Astrocyte (in vitro differentiated cells and primary cell): ENCODE data around the gene SSMEM1. TPM values are rescaled to one million over a fixed set of nuclear protein-coding genes. Genes with fewer than 3 reads are reported as not detected.

ENCODE experiments used
- DNase-seq: peaks from one replicate; pipeline ENCODE4 v3.0.0-alpha.2; 2010; ENCODE audit warnings: low read depth
- FAIRE-seq: peaks from 2 replicates; lab custom pipeline; 2011; peaks lifted over from hg19 to GRCh38; lab: Jason Lieb, UNC
- H2AFZ ChIP-seq: 2 replicates; pipeline ENCODE4 v1.6.0; 2012; ENCODE audit warnings: low read depth, low read length, inconsistent platforms
- H3K27ac ChIP-seq: 2 replicates; pipeline ENCODE4 v1.5.1; 2011; ENCODE audit warnings: low read depth, low read length, inconsistent platforms
- H3K27me3 ChIP-seq: 2 replicates; pipeline ENCODE4 v1.6.0; 2011; ENCODE audit warnings: low read length, inconsistent platforms; ENCODE audit not compliant: insufficient read depth
- H3K36me3 ChIP-seq: 2 replicates; pipeline ENCODE4 v1.5.1; 2011; ENCODE audit warnings: low read length, inconsistent platforms; ENCODE audit not compliant: insufficient read depth
- H3K4me1 ChIP-seq: 2 replicates; pipeline ENCODE4 v1.5.1; 2011; ENCODE audit warnings: low read length, inconsistent platforms; ENCODE audit not compliant: insufficient read depth
- H3K4me2 ChIP-seq: 2 replicates; pipeline ENCODE4 v1.6.0; 2012; ENCODE audit warnings: low read length, inconsistent platforms
- H3K4me3 ChIP-seq: 2 replicates; pipeline ENCODE4 v1.5.1; 2011; ENCODE audit warnings: low read depth, mild to moderate bottlenecking, low read length, inconsistent platforms; ENCODE audit not compliant: insufficient read depth
- H3K79me2 ChIP-seq: 2 replicates; pipeline ENCODE4 v1.6.0; 2012; ENCODE audit warnings: mild to moderate bottlenecking, low read length, inconsistent platforms; ENCODE audit not compliant: insufficient read depth
- H3K9ac ChIP-seq: 2 replicates; pipeline ENCODE4 v1.6.0; 2012; ENCODE audit warnings: mild to moderate bottlenecking, low read length, inconsistent platforms
- H3K9me3 ChIP-seq: 2 replicates; pipeline ENCODE4 v1.5.1; 2012; ENCODE audit warnings: low read depth, mild to moderate bottlenecking, low read length, inconsistent platforms; ENCODE audit not compliant: insufficient read depth
- H4K20me1 ChIP-seq: 2 replicates; pipeline ENCODE4 v1.6.0; 2012; ENCODE audit warnings: low read length, inconsistent platforms; ENCODE audit not compliant: insufficient read depth
- H3K27ac Mint-ChIP-seq: one replicate; pipeline ENCODE4 v1.8.0; 2021; ENCODE audit warnings: mild to moderate bottlenecking, mixed read lengths; ENCODE audit not compliant: unreplicated experiment
- H3K27me3 Mint-ChIP-seq: one replicate; pipeline ENCODE4 v1.8.0; 2021; ENCODE audit warnings: low read depth, mixed read lengths; ENCODE audit not compliant: unreplicated experiment
- H3K36me3 Mint-ChIP-seq: one replicate; pipeline ENCODE4 v1.8.0; 2021; ENCODE audit warnings: low read depth, mixed read lengths; ENCODE audit not compliant: unreplicated experiment
- H3K4me1 Mint-ChIP-seq: one replicate; pipeline ENCODE4 v1.8.0; 2021; ENCODE audit warnings: low read depth, mixed read lengths; ENCODE audit not compliant: unreplicated experiment
- H3K4me3 Mint-ChIP-seq: one replicate; pipeline ENCODE4 v1.8.0; 2021; ENCODE audit warnings: mild to moderate bottlenecking, moderate library complexity, mixed read lengths; ENCODE audit not compliant: unreplicated experiment
- H3K9me3 Mint-ChIP-seq: one replicate; pipeline ENCODE4 v1.8.0; 2021; ENCODE audit warnings: mild to moderate bottlenecking, mixed read lengths; ENCODE audit not compliant: unreplicated experiment
- EZH2 ChIP-seq: IDR thresholded peaks from 2 replicates; pipeline ENCODE4 v1.6.1; 2012; ENCODE audit warnings: mild to moderate bottlenecking, low read length, inconsistent platforms; ENCODE audit not compliant: insufficient read depth
- total RNA-seq: library from RNA; stranded (reverse); gene quantifications from 2 replicates; pipeline ENCODE4 v1.2.1, GENCODE V29; 2021
- TF ChIP-seq, protein P1 (sequence below): IDR thresholded peaks from 2 replicates; pipeline ENCODE4 v1.5.1; 2011; ENCODE audit warnings: low read depth, mild to moderate bottlenecking, inconsistent platforms, low read length, moderate library complexity; ENCODE audit not compliant: insufficient read depth

SSMEM1 gene
- total RNA-seq, 1 donor from 2014 or later, result not detected

DNA sequence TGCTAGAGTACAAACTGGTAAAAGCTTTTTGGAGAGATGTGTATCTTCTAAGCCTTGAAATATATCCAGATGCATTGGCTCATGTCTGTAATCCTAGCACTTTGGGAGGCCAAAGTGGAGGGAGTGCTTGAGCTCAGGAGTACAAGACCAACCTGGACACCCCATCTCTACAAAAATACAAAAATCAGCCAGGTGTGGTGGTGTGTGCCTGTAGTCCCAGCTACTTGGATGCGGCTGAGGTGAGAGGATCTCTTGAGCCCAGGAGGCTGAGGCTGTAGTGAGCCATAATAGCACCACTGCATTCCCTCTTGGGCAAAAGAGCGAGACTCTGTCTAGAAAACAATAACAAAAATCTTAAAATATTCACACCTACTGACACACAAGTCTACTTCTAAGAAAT, 28.0 kb upstream of the SSMEM1 start:
- TF ChIP-seq EZH2, result no peak
- TF ChIP-seq, protein P1, sequence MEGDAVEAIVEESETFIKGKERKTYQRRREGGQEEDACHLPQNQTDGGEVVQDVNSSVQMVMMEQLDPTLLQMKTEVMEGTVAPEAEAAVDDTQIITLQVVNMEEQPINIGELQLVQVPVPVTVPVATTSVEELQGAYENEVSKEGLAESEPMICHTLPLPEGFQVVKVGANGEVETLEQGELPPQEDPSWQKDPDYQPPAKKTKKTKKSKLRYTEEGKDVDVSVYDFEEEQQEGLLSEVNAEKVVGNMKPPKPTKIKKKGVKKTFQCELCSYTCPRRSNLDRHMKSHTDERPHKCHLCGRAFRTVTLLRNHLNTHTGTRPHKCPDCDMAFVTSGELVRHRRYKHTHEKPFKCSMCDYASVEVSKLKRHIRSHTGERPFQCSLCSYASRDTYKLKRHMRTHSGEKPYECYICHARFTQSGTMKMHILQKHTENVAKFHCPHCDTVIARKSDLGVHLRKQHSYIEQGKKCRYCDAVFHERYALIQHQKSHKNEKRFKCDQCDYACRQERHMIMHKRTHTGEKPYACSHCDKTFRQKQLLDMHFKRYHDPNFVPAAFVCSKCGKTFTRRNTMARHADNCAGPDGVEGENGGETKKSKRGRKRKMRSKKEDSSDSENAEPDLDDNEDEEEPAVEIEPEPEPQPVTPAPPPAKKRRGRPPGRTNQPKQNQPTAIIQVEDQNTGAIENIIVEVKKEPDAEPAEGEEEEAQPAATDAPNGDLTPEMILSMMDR, result no peak
- H3K4me1 Mint-ChIP-seq, result no peaks in the 10 kb centered on the region
- H3K36me3 ChIP-seq, result peaks cover 18% of the 10 kb centered on the region
- no peak overlapping the region for H3K4me2 ChIP-seq
- H3K36me3 Mint-ChIP-seq, result peaks cover 10% of the 10 kb centered on the region
- no peak for FAIRE-seq
- no peak overlapping the region for H3K27ac Mint-ChIP-seq
- H3K9ac ChIP-seq, result no peak overlapping the region
- H3K9me3 ChIP-seq, result no peaks in the 10 kb centered on the region
- no peaks in the 10 kb centered on the region for H3K79me2 ChIP-seq
- H3K9me3 Mint-ChIP-seq, result no peaks in the 10 kb centered on the region
- no peaks in the 10 kb centered on the region for H4K20me1 ChIP-seq
- no peak overlapping the region for H3K4me3 Mint-ChIP-seq
- H3K27ac ChIP-seq, result no peak overlapping the region
- H3K4me1 ChIP-seq, result no peaks in the 10 kb centered on the region
- no peaks in the 10 kb centered on the region for H3K27me3 ChIP-seq
- no peaks in the 10 kb centered on the region for H3K27me3 Mint-ChIP-seq
- no peak overlapping the region for H3K4me3 ChIP-seq
- H2AFZ ChIP-seq, result no peak overlapping the region
- no peak for DNase-seq

DNA sequence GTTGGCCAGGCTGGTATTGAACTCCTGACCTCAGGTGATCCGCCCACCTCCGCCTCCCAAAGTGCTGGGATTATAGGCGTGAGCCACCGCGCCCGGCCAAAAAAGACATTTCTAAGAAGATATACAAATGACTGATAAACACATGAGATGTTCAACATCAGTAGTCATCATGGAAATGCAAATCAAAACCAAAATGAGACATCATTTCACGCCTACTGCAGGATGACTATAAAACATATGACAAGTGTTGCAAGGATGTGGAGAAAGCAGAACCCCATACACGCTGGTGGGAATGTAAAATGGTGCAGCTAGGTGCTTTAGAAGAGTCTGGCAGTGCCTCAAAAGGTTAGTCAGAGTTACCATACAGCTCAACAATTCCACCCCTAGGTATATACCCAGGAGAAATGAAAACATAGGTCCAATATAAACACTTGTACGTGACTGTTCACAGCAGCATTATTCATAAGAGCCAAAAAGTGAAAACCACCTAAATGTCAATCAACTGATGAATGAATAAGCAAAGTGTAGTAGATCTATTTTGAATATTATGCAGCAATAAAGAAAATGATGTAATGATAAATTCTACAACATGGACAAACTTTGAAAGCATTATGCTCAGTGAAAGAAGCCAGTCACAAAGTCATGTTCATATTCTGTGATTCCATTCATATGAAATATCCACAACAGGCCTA, 26.9 kb upstream of the SSMEM1 start:
- Mint-ChIP-seq H3K27me3 (no peaks in the 10 kb centered on the region), H3K4me1 (no peaks in the 10 kb centered on the region), H3K27ac (no peak overlapping the region), H3K9me3 (no peaks in the 10 kb centered on the region), H3K4me3 (no peak overlapping the region), H3K36me3 (peaks cover 10% of the 10 kb centered on the region)
- Histone ChIP-seq H3K9ac (no peak overlapping the region), H3K27me3 (no peaks in the 10 kb centered on the region), H3K79me2 (no peaks in the 10 kb centered on the region), H3K4me2 (no peak overlapping the region), H3K4me1 (no peaks in the 10 kb centered on the region), H3K4me3 (no peak overlapping the region), H4K20me1 (no peaks in the 10 kb centered on the region), H3K27ac (peak overlapping the region; percentile 47), H3K9me3 (no peaks in the 10 kb centered on the region), H2AFZ (no peak overlapping the region), H3K36me3 (peaks cover 18% of the 10 kb centered on the region)
- TF ChIP-seq, protein P1, result no peak
- no peak for TF ChIP-seq EZH2
- FAIRE-seq, result peak; percentile 50
- DNase-seq, result peak; percentile 89

DNA sequence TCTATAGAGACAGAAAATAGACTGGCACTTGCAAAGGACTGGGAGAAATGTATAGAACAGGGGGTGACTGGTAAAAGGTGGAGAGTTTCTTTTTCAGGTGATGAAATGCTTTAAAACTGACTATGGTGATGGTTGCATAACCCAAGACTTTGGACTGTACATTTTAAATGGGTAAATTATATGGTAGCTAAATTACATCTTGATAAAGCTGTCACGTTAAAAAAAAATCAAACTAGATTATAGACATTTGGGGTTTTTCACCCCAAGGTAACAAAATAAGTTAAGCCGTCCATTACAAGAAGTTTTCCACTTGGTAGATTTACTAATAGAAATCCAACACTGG, 26.4 kb upstream of the SSMEM1 start:
- Histone ChIP-seq H3K27me3 (no peaks in the 10 kb centered on the region), H4K20me1 (no peaks in the 10 kb centered on the region), H3K4me1 (no peaks in the 10 kb centered on the region), H3K9ac (no peak overlapping the region), H2AFZ (no peak overlapping the region), H3K36me3 (peaks cover 18% of the 10 kb centered on the region), H3K4me2 (no peak overlapping the region), H3K27ac (peak overlapping the region; percentile 47), H3K9me3 (no peaks in the 10 kb centered on the region), H3K4me3 (no peak overlapping the region), H3K79me2 (no peaks in the 10 kb centered on the region)
- H3K9me3 Mint-ChIP-seq, result no peaks in the 10 kb centered on the region
- H3K27me3 Mint-ChIP-seq, result no peaks in the 10 kb centered on the region
- H3K4me1 Mint-ChIP-seq, result no peaks in the 10 kb centered on the region
- H3K36me3 Mint-ChIP-seq, result peaks cover 10% of the 10 kb centered on the region
- TF ChIP-seq, protein P1, result no peak
- no peak for TF ChIP-seq EZH2
- no peak for DNase-seq
- no peak overlapping the region for H3K27ac Mint-ChIP-seq
- FAIRE-seq, result no peak
- H3K4me3 Mint-ChIP-seq, result no peak overlapping the region
